Testis (tissue), 3 donors: Measurements from ENCODE around the gene C2orf49. TPM values are rescaled to one million over a fixed set of nuclear protein-coding genes. Genes with fewer than 3 reads are reported as not detected.

ENCODE experiments used
- DNase-seq: peaks from one replicate; pipeline ENCODE4 v3.0.0-alpha.2; 2019
- H3K27ac ChIP-seq, 2 donors: fragments of 200-600 bp; sonication (generic); one replicate each; pipeline ENCODE4 v1.5.1; 2019
- H3K27me3 ChIP-seq: fragments of 200-600 bp; sonication (generic); one replicate; pipeline ENCODE4 v1.5.1; 2019
- H3K36me3 ChIP-seq: fragments of 200-600 bp; sonication (generic); one replicate; pipeline ENCODE4 v1.5.1; 2017; ENCODE audit warnings: low read depth; ENCODE audit errors: missing control alignments
- H3K4me1 ChIP-seq: fragments of 200-600 bp; sonication (generic); one replicate; pipeline ENCODE4 v1.5.1; 2019
- H3K4me3 ChIP-seq, 2 donors: fragments of 200-600 bp; sonication (generic); one replicate each; pipeline ENCODE4 v1.5.1; 2017 to 2019
- H3K9me3 ChIP-seq: fragments of 200-600 bp; sonication (generic); one replicate; pipeline ENCODE4 v1.5.1; 2017
- POLR2A ChIP-seq: fragments of 450-650 bp; IDR thresholded peaks from one replicate; pipeline ENCODE4 v1.6.1; 2017; ENCODE audit warnings: antibody characterized with exemption, mild to moderate bottlenecking, moderate library complexity
- WGBS, 2 donors: methylation state at CpG; one replicate each; pipeline ENCODE4 v1.1.5; 2018; 5-methylcytosine and 5-hydroxymethylcytosine counted together
- intact Hi-C: fragments of 100-400 bp; cut with DNase I; formaldehyde crosslinking; loops from one replicate; pipeline ENCODE4 v1.15.1; 2023; ENCODE audit warnings: low total_unique reads
- polyA plus RNA-seq: library from polyadenylated mRNA; stranded (reverse); fragments of 350-450 nt; fragmentation: Illumina TruSeq; extraction: RNeasy Lipid Tissue Mini Kit (QIAGEN cat#74804); gene quantifications from one replicate; pipeline ENCODE4 v1.2.3, GENCODE V29; 2014; ENCODE audit warnings: low read depth, low replicate concordance; ENCODE audit not compliant: insufficient read depth
- total RNA-seq, 2 donors: library from RNA; depleted of rRNA; stranded (reverse); fragments of >200 nt; gene quantifications; one replicate each; pipeline ENCODE4 v1.2.3, GENCODE V29; 2016
- TF ChIP-seq, protein P1 (sequence below), 3 experiments: fragments of 450-650 bp in 2 of 3; fragments of 200-600 bp in 1 of 3; sonication (generic) in 1 of 3; IDR thresholded peaks; one replicate each; pipeline ENCODE4 v1.5.1; 2016 to 2019; ENCODE audit warnings: antibody characterized with exemption in 3 of 3, mild to moderate bottlenecking in 2 of 3, moderate library complexity in 1 of 3

Gene C2orf49
- total and polyA plus RNA-seq, 3 donors from 2014 or later: 28.5 to 35.4 (median 32.6) TPM

DNA sequence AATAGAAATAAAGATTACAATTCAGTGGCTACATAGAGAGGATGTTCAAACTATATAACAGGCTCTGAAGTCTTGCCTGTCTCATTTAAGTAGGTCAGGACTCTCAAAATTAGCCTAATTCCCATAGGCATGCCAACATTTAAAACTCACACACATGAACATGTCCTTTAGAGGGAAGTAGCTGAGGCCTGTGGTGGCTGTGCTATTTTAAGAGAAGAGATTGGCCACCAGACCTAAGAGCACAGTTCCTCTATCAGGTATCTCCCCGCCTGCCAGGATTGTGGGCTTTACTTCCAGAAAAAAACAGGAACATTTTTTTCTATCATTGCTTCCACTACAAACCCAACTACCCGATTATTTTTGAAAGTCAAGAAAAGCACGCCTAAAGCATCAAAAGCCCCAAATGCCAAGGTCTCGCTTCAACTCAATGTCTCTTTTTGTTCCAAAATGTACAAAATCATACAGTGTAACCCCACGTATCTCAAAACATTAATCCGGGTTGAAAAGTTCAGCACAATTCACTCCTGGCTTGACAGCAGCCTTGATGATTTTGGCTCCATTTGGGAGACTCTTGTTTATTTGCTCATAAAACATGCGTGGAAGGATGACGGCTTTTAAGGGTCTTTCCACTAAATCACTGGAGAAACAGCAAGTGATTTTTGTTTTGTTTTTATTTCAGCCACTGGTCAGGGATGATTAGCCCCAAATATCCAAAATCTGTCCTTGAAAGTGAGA lies 46.3 kb downstream of the C2orf49 start:
- peaks cover 71% of the 10 kb centered on the region for H3K4me1 ChIP-seq
- intact Hi-C loops: no loop called here

GRCh38 chr2:105384216-105384615 lies 46.9 kb downstream of the C2orf49 start:
- intact Hi-C loops: no loop called here
- Histone ChIP-seq H3K9me3 (no peaks in the 10 kb centered on the region), H3K36me3 (no peaks in the 10 kb centered on the region), H3K27me3 (no peaks in the 10 kb centered on the region), H3K4me3 (no peak overlapping the region), H3K4me1 (peaks cover 66% of the 10 kb centered on the region), H3K27ac (peak overlapping the region; percentile 27 to 84)
- DNase-seq: no peak
- no peak for TF ChIP-seq POLR2A
- TF ChIP-seq, protein P1, sequence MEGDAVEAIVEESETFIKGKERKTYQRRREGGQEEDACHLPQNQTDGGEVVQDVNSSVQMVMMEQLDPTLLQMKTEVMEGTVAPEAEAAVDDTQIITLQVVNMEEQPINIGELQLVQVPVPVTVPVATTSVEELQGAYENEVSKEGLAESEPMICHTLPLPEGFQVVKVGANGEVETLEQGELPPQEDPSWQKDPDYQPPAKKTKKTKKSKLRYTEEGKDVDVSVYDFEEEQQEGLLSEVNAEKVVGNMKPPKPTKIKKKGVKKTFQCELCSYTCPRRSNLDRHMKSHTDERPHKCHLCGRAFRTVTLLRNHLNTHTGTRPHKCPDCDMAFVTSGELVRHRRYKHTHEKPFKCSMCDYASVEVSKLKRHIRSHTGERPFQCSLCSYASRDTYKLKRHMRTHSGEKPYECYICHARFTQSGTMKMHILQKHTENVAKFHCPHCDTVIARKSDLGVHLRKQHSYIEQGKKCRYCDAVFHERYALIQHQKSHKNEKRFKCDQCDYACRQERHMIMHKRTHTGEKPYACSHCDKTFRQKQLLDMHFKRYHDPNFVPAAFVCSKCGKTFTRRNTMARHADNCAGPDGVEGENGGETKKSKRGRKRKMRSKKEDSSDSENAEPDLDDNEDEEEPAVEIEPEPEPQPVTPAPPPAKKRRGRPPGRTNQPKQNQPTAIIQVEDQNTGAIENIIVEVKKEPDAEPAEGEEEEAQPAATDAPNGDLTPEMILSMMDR (IDR thresholded peaks at IDR 0.05): no peak
- WGBS, 2 donors: 41 to 43% methylated on average over 7 of the region's 7 CpGs

More for the DNA sequence above, 46.3 kb downstream of the C2orf49 start:
- no peak overlapping the region for H3K4me3 ChIP-seq
- H3K36me3 ChIP-seq: no peaks in the 10 kb centered on the region
- H3K27ac ChIP-seq: peak overlapping the region; percentile 27 to 84
- 22 to 36% methylated on average over 8 of the region's 8 CpGs for WGBS, 2 donors
- H3K27me3 ChIP-seq: no peaks in the 10 kb centered on the region
- H3K9me3 ChIP-seq: no peaks in the 10 kb centered on the region
- TF ChIP-seq POLR2A: no peak
- TF ChIP-seq, protein P1 (IDR thresholded peaks at IDR 0.05): no peak
- no peak for DNase-seq

GRCh38 chr2:105384861-105385260 lies 47.5 kb downstream of the C2orf49 start:
- H3K4me1 ChIP-seq: peaks cover 60% of the 10 kb centered on the region
- H3K27me3 ChIP-seq: no peaks in the 10 kb centered on the region
- H3K27ac ChIP-seq: peak overlapping the region in 1 of 2 donors; percentile 84
- no peak overlapping the region for H3K4me3 ChIP-seq
- DNase-seq: no peak
- no peaks in the 10 kb centered on the region for H3K36me3 ChIP-seq
- no peaks in the 10 kb centered on the region for H3K9me3 ChIP-seq
- 72 to 77% methylated on average over 5 of the region's 5 CpGs for whole genome bisulfite sequencing, 2 donors
- intact Hi-C loops: no loop called here
- TF ChIP-seq POLR2A: no peak
- TF ChIP-seq, protein P1 (IDR thresholded peaks at IDR 0.05): no peak

DNA sequence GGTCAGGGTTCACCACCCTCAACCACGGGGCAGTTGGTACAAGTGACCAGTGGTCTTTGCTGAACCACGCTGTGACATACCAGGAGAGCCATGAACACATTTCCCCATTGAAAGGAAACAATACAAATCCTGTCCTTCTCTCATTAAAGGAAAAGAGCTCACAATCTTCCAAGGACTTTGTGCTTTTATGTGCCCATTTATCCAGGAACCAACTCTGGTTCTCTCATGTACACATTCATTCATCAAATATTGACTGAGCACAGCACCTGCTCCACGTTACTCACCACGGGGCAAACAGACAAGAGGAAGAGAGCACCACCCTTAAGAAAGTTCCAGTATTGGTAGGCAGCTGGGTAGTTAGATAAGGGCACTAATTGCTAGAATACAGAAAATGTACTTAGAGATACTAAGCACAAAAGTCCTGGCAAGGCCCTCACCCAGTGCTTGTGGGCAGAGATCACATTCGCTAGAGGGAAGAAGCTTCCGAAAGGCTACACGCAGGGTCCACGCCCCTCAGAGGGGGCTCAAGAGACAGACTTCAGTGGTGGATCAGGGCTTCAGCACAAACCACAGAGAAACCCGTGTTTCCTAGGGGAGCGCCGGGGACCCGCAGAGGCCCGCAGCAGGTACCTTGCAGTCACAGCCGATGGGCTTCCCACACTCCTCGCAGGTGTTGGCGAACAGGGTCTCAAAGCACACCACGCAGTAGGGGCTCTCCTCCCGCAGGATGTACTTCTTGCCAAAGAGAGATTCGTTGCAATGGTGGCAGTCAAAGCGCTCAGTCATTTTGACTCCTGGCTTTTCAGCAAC lies 48.6 kb downstream of the C2orf49 start:
- H3K4me1 ChIP-seq: peaks cover 58% of the 10 kb centered on the region
- TF ChIP-seq, protein P1 (IDR thresholded peaks at IDR 0.05): no peak
- TF ChIP-seq POLR2A: no peak
- no peaks in the 10 kb centered on the region for H3K27me3 ChIP-seq
- peak overlapping the region in 1 of 2 donors; percentile 84 for H3K27ac ChIP-seq
- H3K9me3 ChIP-seq: no peaks in the 10 kb centered on the region
- no peaks in the 10 kb centered on the region for H3K36me3 ChIP-seq
- no peak overlapping the region for H3K4me3 ChIP-seq
- no peak for DNase-seq
- WGBS, 2 donors: 84 to 90% methylated on average over 16 to 20 of the region's 20 CpGs
- intact Hi-C loops: no loop called here
